DOHH2 (cell line): ENCODE data around the gene RPE65.

Source experiments
- H3F3A ChIP-seq: fragments of 200-600 bp; sonication (generic), shearing (Covaris generic); 2 replicates; pipeline ENCODE4 v1.6.0; 2016; ENCODE audit warnings: antibody characterized with exemption, mild to moderate bottlenecking; ENCODE audit not compliant: control insufficient read depth, insufficient read depth
- H3K27ac ChIP-seq: fragments of 200-600 bp; sonication (generic); 2 replicates; pipeline ENCODE4 v1.5.1; 2014; ENCODE audit warnings: low read depth, mild to moderate bottlenecking, low read length, moderate library complexity
- H3K27me3 ChIP-seq: fragments of 200-600 bp; sonication (generic); 2 replicates; pipeline ENCODE4 v1.6.1; 2014; ENCODE audit warnings: mild to moderate bottlenecking, low read length, mixed read lengths; ENCODE audit not compliant: control insufficient read depth
- H3K36me3 ChIP-seq: fragments of 200-600 bp; sonication (generic); 2 replicates; pipeline ENCODE4 v1.6.1; 2014; ENCODE audit warnings: mild to moderate bottlenecking, low read length, moderate library complexity, mixed read lengths; ENCODE audit not compliant: control insufficient read depth
- H3K4me1 ChIP-seq: fragments of 200-600 bp; sonication (generic); 2 replicates; pipeline ENCODE4 v1.6.1; 2014; ENCODE audit warnings: mild to moderate bottlenecking, low read length, mixed read lengths; ENCODE audit not compliant: control insufficient read depth
- H3K4me2 ChIP-seq: fragments of 200-600 bp; sonication (generic); 2 replicates; pipeline ENCODE4 v1.6.0; 2014; ENCODE audit warnings: mild to moderate bottlenecking, low read length, moderate library complexity
- H3K4me3 ChIP-seq: fragments of 200-600 bp; sonication (generic); 2 replicates; pipeline ENCODE4 v1.5.1; 2014; ENCODE audit warnings: mild to moderate bottlenecking, low read length, mixed read lengths
- H3K79me2 ChIP-seq: fragments of 200-600 bp; sonication (generic); 2 replicates; pipeline ENCODE4 v1.6.1; 2014; ENCODE audit warnings: mild to moderate bottlenecking, low read length, mixed read lengths; ENCODE audit not compliant: control insufficient read depth
- H3K9me2 ChIP-seq: fragments of 200-600 bp; sonication (generic); replicated peaks from 2 replicates; pipeline ENCODE4 v1.6.1; 2014; ENCODE audit warnings: mild to moderate bottlenecking, low read length, mixed read lengths; ENCODE audit not compliant: control insufficient read depth
- H3K9me3 ChIP-seq: fragments of 200-600 bp; sonication (generic); 2 replicates; pipeline ENCODE4 v1.6.1; 2014; ENCODE audit warnings: antibody characterized with exemption, low read length, mixed read lengths; ENCODE audit not compliant: control insufficient read depth, insufficient read depth
- H4K20me1 ChIP-seq: fragments of 200-600 bp; sonication (generic); 2 replicates; pipeline ENCODE4 v1.6.0; 2014; ENCODE audit warnings: low read depth, mild to moderate bottlenecking, antibody characterized with exemption, low read length, moderate library complexity; ENCODE audit not compliant: control insufficient read depth, insufficient read depth
- EZH2phosphoT487 ChIP-seq: fragments of 200-600 bp; sonication (generic); IDR thresholded peaks from 2 replicates; pipeline ENCODE4 v1.6.1; 2017; ENCODE audit warnings: borderline replicate concordance, mild to moderate bottlenecking, antibody characterized with exemption, low read length, moderate library complexity, mixed read lengths
- TF ChIP-seq, protein P1 (sequence below): fragments of 200-600 bp; sonication (generic); IDR thresholded peaks from one replicate; pipeline ENCODE4 v1.5.1; 2014; ENCODE audit warnings: antibody characterized with exemption, mild to moderate bottlenecking, low read depth, low read length; ENCODE audit not compliant: poor library complexity, severe bottlenecking

Gene RPE65

DNA sequence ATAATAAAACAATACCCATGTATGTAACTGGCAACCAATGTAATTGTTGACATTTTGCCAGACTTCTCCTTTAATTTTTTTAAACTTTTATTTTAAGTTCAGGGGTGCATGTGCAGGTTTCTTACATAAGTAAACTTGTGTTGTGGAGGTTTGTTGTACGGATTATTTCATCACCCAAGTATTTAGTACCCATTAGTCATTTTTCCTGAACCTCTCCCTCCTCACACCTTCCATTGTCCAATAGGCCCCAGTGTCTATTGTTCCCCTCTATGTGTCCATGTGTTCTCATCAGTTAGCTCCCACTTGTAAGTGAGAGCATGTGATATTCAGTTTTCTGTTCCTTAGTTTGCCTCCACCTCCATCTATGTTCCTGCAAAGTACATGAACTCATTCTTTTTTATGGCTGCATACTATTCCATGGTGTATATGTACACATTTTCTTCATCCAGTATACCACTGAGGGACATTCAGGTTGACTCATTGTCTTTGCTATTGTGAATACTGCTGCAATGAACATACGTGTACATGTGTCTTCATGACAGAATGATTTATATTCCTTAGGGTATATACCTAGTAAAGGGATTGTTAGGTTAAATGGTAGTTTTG is 40.4 kb upstream of the RPE65 start:
- H3K4me3 ChIP-seq: no peak overlapping the region
- H3K4me2 ChIP-seq: no peak overlapping the region
- H3K4me1 ChIP-seq: peaks cover 32% of the 10 kb centered on the region
- H3K9me3 ChIP-seq: no peaks in the 10 kb centered on the region
- H3K36me3 ChIP-seq: peaks cover 95% of the 10 kb centered on the region
- H3F3A ChIP-seq: no peaks in the 10 kb centered on the region
- H3K27me3 ChIP-seq: no peaks in the 10 kb centered on the region
- H3K79me2 ChIP-seq: peaks cover 57% of the 10 kb centered on the region
- no peaks in the 10 kb centered on the region for H3K9me2 ChIP-seq
- TF ChIP-seq, protein P1, sequence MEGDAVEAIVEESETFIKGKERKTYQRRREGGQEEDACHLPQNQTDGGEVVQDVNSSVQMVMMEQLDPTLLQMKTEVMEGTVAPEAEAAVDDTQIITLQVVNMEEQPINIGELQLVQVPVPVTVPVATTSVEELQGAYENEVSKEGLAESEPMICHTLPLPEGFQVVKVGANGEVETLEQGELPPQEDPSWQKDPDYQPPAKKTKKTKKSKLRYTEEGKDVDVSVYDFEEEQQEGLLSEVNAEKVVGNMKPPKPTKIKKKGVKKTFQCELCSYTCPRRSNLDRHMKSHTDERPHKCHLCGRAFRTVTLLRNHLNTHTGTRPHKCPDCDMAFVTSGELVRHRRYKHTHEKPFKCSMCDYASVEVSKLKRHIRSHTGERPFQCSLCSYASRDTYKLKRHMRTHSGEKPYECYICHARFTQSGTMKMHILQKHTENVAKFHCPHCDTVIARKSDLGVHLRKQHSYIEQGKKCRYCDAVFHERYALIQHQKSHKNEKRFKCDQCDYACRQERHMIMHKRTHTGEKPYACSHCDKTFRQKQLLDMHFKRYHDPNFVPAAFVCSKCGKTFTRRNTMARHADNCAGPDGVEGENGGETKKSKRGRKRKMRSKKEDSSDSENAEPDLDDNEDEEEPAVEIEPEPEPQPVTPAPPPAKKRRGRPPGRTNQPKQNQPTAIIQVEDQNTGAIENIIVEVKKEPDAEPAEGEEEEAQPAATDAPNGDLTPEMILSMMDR: no peak
- no peak for TF ChIP-seq EZH2phosphoT487
- H4K20me1 ChIP-seq: no peaks in the 10 kb centered on the region
- no peak overlapping the region for H3K27ac ChIP-seq

- H3K27me3 ChIP-seq: no peaks in the 10 kb centered on the region
- H3K4me1 ChIP-seq: 0 out of 2 replicates have a peak, but pooled peaks cover 4% of the 10 kb centered on the region
- no peaks in the 10 kb centered on the region; the same call in 1 of the 2 replicates for H3F3A ChIP-seq
- no peak overlapping the region for H3K4me2 ChIP-seq
- no peak overlapping the region for H3K4me3 ChIP-seq
- H3K79me2 ChIP-seq: peaks cover 14% of the 10 kb centered on the region
- no peaks in the 10 kb centered on the region for H4K20me1 ChIP-seq
- H3K9me3 ChIP-seq: no peaks in the 10 kb centered on the region
- peaks cover 98% of the 10 kb centered on the region for H3K36me3 ChIP-seq
- no peaks in the 10 kb centered on the region for H3K9me2 ChIP-seq
- H3K27ac ChIP-seq: no peak overlapping the region
- TF ChIP-seq, protein P1: no peak
- no peak for TF ChIP-seq EZH2phosphoT487
Measured at GRCh38 chr1:68485431-68486022, 35.8 kb upstream of the RPE65 start.

GRCh38 chr1:68484618-68485017 is 34.9 kb upstream of the RPE65 start:
- Histone ChIP-seq H3K36me3 (peaks cover 98% of the 10 kb centered on the region), H3K79me2 (peaks cover 8% of the 10 kb centered on the region)

More at GRCh38 chr1:68484618-68485017, 34.9 kb upstream of the RPE65 start:
- Histone ChIP-seq H3K9me3 (no peaks in the 10 kb centered on the region), H3K27me3 (no peaks in the 10 kb centered on the region), H3K4me3 (no peak overlapping the region), H4K20me1 (no peaks in the 10 kb centered on the region), H3K4me2 (no peak overlapping the region), H3K9me2 (no peaks in the 10 kb centered on the region), H3K27ac (no peak overlapping the region), H3F3A (no peaks in the 10 kb centered on the region; the same call in 1 of the 2 replicates), H3K4me1 (0 out of 2 replicates have a peak, but pooled peaks cover 4% of the 10 kb centered on the region)
- TF ChIP-seq, protein P1: no peak
- no peak for TF ChIP-seq EZH2phosphoT487
